ENCODE results near the gene DPH1. TPM values are rescaled to one million over a fixed set of nuclear protein-coding genes. Genes with fewer than 3 reads are reported as not detected.
"Not testable (repeated sequence)": the region's sequence is repeated elsewhere in the genome, so short reads cannot be mapped to it uniquely, and the experiment has no call there.

The DPH1 gene
- 38.0 TPM for total RNA-seq
- long read RNA-seq, partial matches to known transcripts, result 5 of 23 reads
- long read RNA-seq, other reads (novel, unspliced or antisense), result 8 of 23 reads

GRCh38 chr17:2029911-2030778, at the start of gene DPH1:
Gene DPH1 (plus strand): TSS chr17:2030153. CDS start chr17:2030170, 17 bp downstream.
- H3K27me3 ChIP-seq (ENCODE audit: low read depth), result peaks cover 43% of the 10 kb centered on the region
- H3K36me3 ChIP-seq, result peaks cover 10% of the 10 kb centered on the region
- intact Hi-C loops (cut with DNase I), result no loop called here
- TF ChIP-seq, protein P1, sequence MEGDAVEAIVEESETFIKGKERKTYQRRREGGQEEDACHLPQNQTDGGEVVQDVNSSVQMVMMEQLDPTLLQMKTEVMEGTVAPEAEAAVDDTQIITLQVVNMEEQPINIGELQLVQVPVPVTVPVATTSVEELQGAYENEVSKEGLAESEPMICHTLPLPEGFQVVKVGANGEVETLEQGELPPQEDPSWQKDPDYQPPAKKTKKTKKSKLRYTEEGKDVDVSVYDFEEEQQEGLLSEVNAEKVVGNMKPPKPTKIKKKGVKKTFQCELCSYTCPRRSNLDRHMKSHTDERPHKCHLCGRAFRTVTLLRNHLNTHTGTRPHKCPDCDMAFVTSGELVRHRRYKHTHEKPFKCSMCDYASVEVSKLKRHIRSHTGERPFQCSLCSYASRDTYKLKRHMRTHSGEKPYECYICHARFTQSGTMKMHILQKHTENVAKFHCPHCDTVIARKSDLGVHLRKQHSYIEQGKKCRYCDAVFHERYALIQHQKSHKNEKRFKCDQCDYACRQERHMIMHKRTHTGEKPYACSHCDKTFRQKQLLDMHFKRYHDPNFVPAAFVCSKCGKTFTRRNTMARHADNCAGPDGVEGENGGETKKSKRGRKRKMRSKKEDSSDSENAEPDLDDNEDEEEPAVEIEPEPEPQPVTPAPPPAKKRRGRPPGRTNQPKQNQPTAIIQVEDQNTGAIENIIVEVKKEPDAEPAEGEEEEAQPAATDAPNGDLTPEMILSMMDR (IDR thresholded peaks at IDR 0.05), result no peak
- H3K27ac ChIP-seq, result peak within 1 kb of the TSS; percentile 49
- H3K4me1 ChIP-seq, result peaks cover 32% of the 10 kb centered on the region
- H3K4me3 ChIP-seq, result peak within 1 kb of the TSS; percentile 96
- H3K9me3 ChIP-seq, result no peaks in the 10 kb centered on the region
- ATAC-seq (peak; percentile 93 to 94), DNase-seq (peak; percentile 91)

DNA sequence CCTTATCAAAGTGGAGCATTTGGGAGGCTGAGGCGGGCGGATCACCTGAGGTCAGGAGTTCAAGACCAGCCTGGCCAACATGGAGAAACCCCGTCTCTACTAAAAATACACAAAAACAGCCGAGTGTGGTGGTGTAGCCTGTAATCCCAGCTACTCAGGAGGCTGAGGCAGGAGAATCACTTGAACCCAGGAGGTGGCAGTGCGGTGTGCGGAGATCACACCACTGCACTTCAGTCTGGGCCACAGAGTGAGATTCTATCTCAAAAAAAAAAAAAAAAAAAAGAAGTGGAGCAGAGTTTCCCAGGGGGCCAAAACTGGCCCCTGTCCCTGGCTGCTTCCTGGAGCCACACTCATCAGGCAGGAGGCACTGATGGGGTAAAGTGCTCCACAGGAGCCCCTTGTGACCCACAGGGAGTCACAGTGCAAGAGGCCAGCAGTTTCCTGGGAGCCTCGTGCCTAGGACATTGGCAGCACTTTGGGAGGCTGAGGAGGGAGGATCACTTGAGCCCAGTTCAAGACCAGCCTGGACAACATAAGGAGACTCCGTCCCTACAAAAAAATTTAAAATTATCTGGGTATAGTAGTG, 49.2 kb upstream of the DPH1 start:
- H3K27ac ChIP-seq, result no peak overlapping the region
- H3K4me3 ChIP-seq, result no peak overlapping the region
- DNase-seq (no peak), ATAC-seq (no peak)
- intact Hi-C loops (cut with DNase I), result no loop called here
- H3K9me3 ChIP-seq, result no peaks in the 10 kb centered on the region
- TF ChIP-seq, protein P1 (IDR thresholded peaks at IDR 0.05), result no peak
- H3K36me3 ChIP-seq, result no peaks in the 10 kb centered on the region
- H3K27me3 ChIP-seq (ENCODE audit: low read depth), result peaks cover 24% of the 10 kb centered on the region
- no peaks in the 10 kb centered on the region for H3K4me1 ChIP-seq

DNA sequence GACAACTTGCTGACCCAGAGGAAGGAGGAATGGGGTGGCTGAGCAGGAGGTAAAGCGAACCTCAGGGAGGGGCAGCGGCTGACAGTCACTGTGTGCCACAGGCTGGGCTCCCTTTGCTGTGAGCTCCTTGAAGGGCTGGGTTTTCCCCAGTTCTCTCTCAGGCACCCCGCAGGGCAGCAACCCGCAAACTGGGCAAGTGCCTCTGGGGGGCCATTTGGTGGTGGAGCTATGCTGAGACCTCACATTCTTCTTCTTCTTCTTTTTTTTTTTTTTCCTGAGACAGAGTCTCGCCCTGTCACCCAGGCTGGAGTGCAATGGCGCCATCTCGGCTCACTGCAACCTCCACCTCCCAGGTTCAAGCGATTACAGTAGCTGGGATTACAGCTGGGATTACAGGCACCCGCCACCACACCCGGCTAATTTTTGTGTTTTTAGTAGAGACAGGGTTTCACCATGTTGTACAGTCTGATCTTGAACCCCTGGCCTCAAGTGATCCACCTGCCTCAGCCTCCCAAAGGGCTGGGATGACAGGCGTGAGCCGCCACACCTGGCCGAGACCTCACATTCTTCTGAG, 47.1 kb upstream of the DPH1 start:
- H3K36me3 ChIP-seq; H3K4me3 ChIP-seq; H3K9me3 ChIP-seq; intact Hi-C loops (cut with DNase I); H3K4me1 ChIP-seq; ATAC-seq; H3K27ac ChIP-seq; DNase-seq; H3K27me3 ChIP-seq (ENCODE audit: low read depth): not testable (repeated sequence)

DNA sequence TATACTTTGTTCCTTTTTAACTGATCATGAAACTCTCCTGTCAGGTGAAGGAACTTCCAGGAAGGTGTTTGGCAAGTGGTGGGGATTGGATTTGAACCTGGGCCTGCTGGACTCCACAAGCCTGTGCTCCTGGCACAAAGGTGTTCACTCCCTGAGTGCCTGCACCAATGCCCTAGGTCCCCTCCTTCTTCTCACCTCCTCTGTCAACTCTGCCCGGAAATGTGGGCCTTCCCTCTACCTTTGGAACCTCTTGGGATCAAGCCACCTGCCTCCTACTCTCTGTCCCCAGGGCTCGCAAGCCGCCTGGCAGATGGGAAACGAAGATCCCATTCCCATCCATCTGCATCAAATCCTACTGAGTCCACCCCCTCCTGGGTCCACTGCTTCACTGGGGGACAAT, 44.9 kb upstream of the DPH1 start:
- no peaks in the 10 kb centered on the region for H3K36me3 ChIP-seq
- H3K9me3 ChIP-seq, result no peaks in the 10 kb centered on the region
- ATAC-seq (no peak), DNase-seq (no peak)
- H3K27me3 ChIP-seq (ENCODE audit: low read depth), result no peaks in the 10 kb centered on the region
- TF ChIP-seq, protein P1 (IDR thresholded peaks at IDR 0.05), result no peak
- no peak overlapping the region for H3K4me3 ChIP-seq
- H3K27ac ChIP-seq, result no peak overlapping the region
- H3K4me1 ChIP-seq, result no peaks in the 10 kb centered on the region
- intact Hi-C loops (cut with DNase I), result no loop called here

GRCh38 chr17:1985686-1986085, 44.3 kb upstream of the DPH1 start:
- Histone ChIP-seq H3K4me1 (no peaks in the 10 kb centered on the region), H3K27me3 (ENCODE audit: low read depth) (no peaks in the 10 kb centered on the region), H3K9me3 (no peaks in the 10 kb centered on the region), H3K4me3 (no peak overlapping the region), H3K36me3 (no peaks in the 10 kb centered on the region), H3K27ac (no peak overlapping the region)
- TF ChIP-seq, protein P1 (IDR thresholded peaks at IDR 0.05), result no peak
- DNase-seq, result no peak
- ATAC-seq, result no peak
- intact Hi-C loops (cut with DNase I), result no loop called here
